ENCODE measurements around the gene MAPK11. TPM values are rescaled to one million over a fixed set of nuclear protein-coding genes. Genes with fewer than 3 reads are reported as not detected.
A peak's percentile ranks its signal among the peaks of the same experiment; 100 is the strongest.

Gene MAPK11
- total RNA-seq, 4 donors from 2014 or later: 1.6 to 6.4 (median 2.7) TPM

GRCh38 chr22:50251477-50252081, 18.6 kb downstream of the MAPK11 start:
- intact Hi-C loops (cut with DNase I; ENCODE audit: low total_unique reads): loop anchor here (10.0 kb wide), 1 partner anchor 223 kb away; the partner anchor contains the start of gene SBF1
- TF ChIP-seq POLR2AphosphoS5 (IDR thresholded peaks at IDR 0.05): no peak
- TF ChIP-seq POLR2A (IDR thresholded peaks at IDR 0.05): no peak
- TF ChIP-seq CTCF (IDR thresholded peaks at IDR 0.05): no peak
- no peak for TF ChIP-seq EP300 (IDR thresholded peaks at IDR 0.05; ENCODE audit: low read depth)
- peak overlapping the region; percentile 67 to 86 (median 76) for H3K27ac ChIP-seq
- H3K27me3 ChIP-seq: peaks cover 4% of the 10 kb centered on the region
- H3K4me1 ChIP-seq: peaks cover 14 to 31% (median 25%) of the 10 kb centered on the region in 4 donors
- 11% methylated on average over 29 of the region's 36 CpGs; no CpG with 5 or more reads in 1 of the 2 donors for WGBS, 2 donors (ENCODE audit: low coverage in 1 of 2)
- in situ Hi-C loops (cut with MboI; ENCODE audit: low pct_ligation_motif_present in 1 of 4, low pct_unique_long_range_greater_than_20kb in 1 of 4, low sequenced_read_pairs in 3 of 4): loop anchor here in 2 of 4 donors (10.0 kb wide), 1 partner anchor 73 kb away; the partner anchor contains the start of gene DENND6B (in 2 of the 2)
- no peak for DNase-seq
- H3K4me3 ChIP-seq: peak overlapping the region; percentile 46 to 69 (median 62)
- no peaks in the 10 kb centered on the region for H3K9me3 ChIP-seq
- no peaks in the 10 kb centered on the region for H3K36me3 ChIP-seq

GRCh38 chr22:50250555-50251476, 19.4 kb downstream of the MAPK11 start, which contains the start of gene HDAC10:
HDAC10 (minus strand) TSS chr22:50251265; CDS start chr22:50251032, 233 bp downstream.
- peak within 1 kb of the TSS; percentile 67 to 86 (median 76) for H3K27ac ChIP-seq
- WGBS, 2 donors (ENCODE audit: low coverage in 1 of 2): 2% methylated on average over 29 of the region's 81 CpGs; no CpG with 5 or more reads in 1 of the 2 donors
- no peaks in the 10 kb centered on the region for H3K9me3 ChIP-seq
- H3K27me3 ChIP-seq: no peaks in the 10 kb centered on the region
- peaks cover 17 to 35% (median 29%) of the 10 kb centered on the region in 4 donors for H3K4me1 ChIP-seq
- TF ChIP-seq CTCF (IDR thresholded peaks at IDR 0.05) (no peak), POLR2A (IDR thresholded peaks at IDR 0.05) (peak; percentile 58), POLR2AphosphoS5 (IDR thresholded peaks at IDR 0.05) (peak in 2 of 3 donors; percentile 52 to 66)
- peak; percentile 91 for DNase-seq
- in situ Hi-C loops (cut with MboI; ENCODE audit: low pct_ligation_motif_present in 1 of 4, low pct_unique_long_range_greater_than_20kb in 1 of 4, low sequenced_read_pairs in 3 of 4): loop anchor here in 2 of 4 donors (10.0 kb wide), 1 partner anchor 74 kb away; the partner anchor contains the start of gene DENND6B (in 2 of the 2)
- no peaks in the 10 kb centered on the region for H3K36me3 ChIP-seq
- intact Hi-C loops (cut with DNase I; ENCODE audit: low total_unique reads): loop anchor here (10.0 kb wide), 1 partner anchor 224 kb away; the partner anchor contains the start of gene SBF1
- H3K4me3 ChIP-seq: peak within 1 kb of the TSS; percentile 46 to 69 (median 62)

GRCh38 chr22:50250249-50250554, 20.0 kb downstream of the MAPK11 start:
- Histone ChIP-seq H3K9me3 (no peaks in the 10 kb centered on the region), H3K4me1 (peaks cover 22 to 41% (median 34%) of the 10 kb centered on the region in 4 donors), H3K27ac (peak overlapping the region in 3 of 4 donors; percentile 74 to 86 (median 79)), H3K4me3 (peak overlapping the region in 3 of 4 donors; percentile 46 to 69 (median 64)), H3K27me3 (no peaks in the 10 kb centered on the region), H3K36me3 (no peaks in the 10 kb centered on the region)
- WGBS, 2 donors (ENCODE audit: low coverage in 1 of 2): 54% methylated on average over 11 of the region's 11 CpGs; no CpG with 5 or more reads in 1 of the 2 donors
- intact Hi-C loops (cut with DNase I; ENCODE audit: low total_unique reads): loop anchor here (10.0 kb wide), 1 partner anchor 225 kb away; the partner anchor contains the start of gene SBF1
- in situ Hi-C loops (cut with MboI; ENCODE audit: low pct_ligation_motif_present in 1 of 4, low pct_unique_long_range_greater_than_20kb in 1 of 4, low sequenced_read_pairs in 3 of 4): loop anchor here in 2 of 4 donors (10.0 kb wide), 1 partner anchor 75 kb away; the partner anchor contains the start of gene DENND6B (in 2 of the 2)
- TF ChIP-seq CTCF (IDR thresholded peaks at IDR 0.05) (no peak), EP300 (IDR thresholded peaks at IDR 0.05; ENCODE audit: low read depth) (no peak), POLR2A (IDR thresholded peaks at IDR 0.05) (no peak), POLR2AphosphoS5 (IDR thresholded peaks at IDR 0.05) (no peak)
- no peak for DNase-seq

All from transverse colon (tissue), 4 donors.